Gastrocnemius medialis (tissue), 4 donors: ENCODE measurements around the gene ADAMTSL3.

Source experiments
- CTCF ChIP-seq, 5 experiments: fragments of 450-650 bp in 3 of 5; fragments of 200-600 bp in 2 of 5; sonication (generic) in 2 of 5; IDR thresholded peaks in 4 of 5; conservative IDR thresholded peaks in 1 of 5; 1 replicate in 4 of 5; 2 replicates in 1 of 5; pipeline ENCODE4 v1.5.1; 2016 to 2019; ENCODE audit warnings: antibody characterized with exemption in 5 of 5, mild to moderate bottlenecking in 3 of 5, moderate library complexity in 3 of 5
- POLR2A ChIP-seq, 2 donors: fragments of 450-650 bp; IDR thresholded peaks; one replicate each; pipeline ENCODE4 v1.6.1; 2017; ENCODE audit warnings: antibody characterized with exemption in 2 of 2, mild to moderate bottlenecking in 2 of 2, moderate library complexity in 2 of 2

- TF ChIP-seq CTCF (IDR thresholded peaks at IDR 0.05 in 4 of 5, conservative IDR thresholded peaks at IDR 0.05 in 1 of 5) (no peak), POLR2A (IDR thresholded peaks at IDR 0.05) (no peak)
Observed at GRCh38 chr15:83845230-83845629, 191.3 kb downstream of the ADAMTSL3 start.
